H1 (cell line): ENCODE data around the gene AFF2. TPM values are rescaled to one million over a fixed set of nuclear protein-coding genes. Genes with fewer than 3 reads are reported as not detected.

Source experiments
- CTCF ChIA-PET: fragments of 300-600 bp; sonication (Branson Sonifier 250); formaldehyde crosslinking; loops from one replicate; lab custom pipeline; 2021; ENCODE audit not compliant: partially characterized antibody; lab: Charles Lee
- POLR2A ChIA-PET: fragments of 300-600 bp; sonication (Branson Sonifier 250); formaldehyde crosslinking; loops from one replicate; lab custom pipeline; 2021; ENCODE audit warnings: inconsistent platforms; ENCODE audit not compliant: partially characterized antibody; lab: Charles Lee
- DNase-seq, 2 experiments: peaks; one replicate each; pipeline versions ENCODE4 v3.0.0 to v3.0.0-alpha.2; 2010 to 2022; ENCODE audit warnings: low spot score in 2 of 2, low read depth in 1 of 2, mixed read lengths in 1 of 2
- FAIRE-seq: peaks from 2 replicates; lab custom pipeline; 2011; peaks lifted over from hg19 to GRCh38; lab: Jason Lieb, UNC
- H2AFZ ChIP-seq: 2 replicates; pipeline ENCODE4 v1.8.1; 2012; ENCODE audit warnings: low read length, inconsistent platforms
- H2AK5ac ChIP-seq: 2 replicates; pipeline ENCODE4 v1.6.1; 2013; ENCODE audit warnings: low read depth, low read length
- H2BK120ac ChIP-seq: replicated peaks from 2 replicates; pipeline ENCODE3; 2013; ENCODE audit warnings: low read depth, low read length, inconsistent platforms
- H2BK12ac ChIP-seq: 2 replicates; pipeline ENCODE4 v1.6.1; 2013; ENCODE audit warnings: low read depth, low read length
- H2BK15ac ChIP-seq: 2 replicates; pipeline ENCODE4 v1.6.1; 2013; ENCODE audit warnings: low read length
- H2BK20ac ChIP-seq: 2 replicates; pipeline ENCODE4 v1.6.1; 2013; ENCODE audit warnings: low read length
- H2BK5ac ChIP-seq: 2 replicates; pipeline ENCODE4 v1.6.1; 2013; ENCODE audit warnings: low read depth, low read length
- H3K14ac ChIP-seq: 2 replicates; pipeline ENCODE4 v1.6.1; 2013; ENCODE audit warnings: inconsistent platforms; ENCODE audit not compliant: insufficient read length
- H3K18ac ChIP-seq: 2 replicates; pipeline ENCODE4 v1.6.1; 2013; ENCODE audit warnings: low read length; ENCODE audit errors: extremely low read depth
- H3K23ac ChIP-seq: 2 replicates; pipeline ENCODE4 v1.6.1; 2013; ENCODE audit warnings: inconsistent platforms; ENCODE audit not compliant: insufficient read length
- H3K23me2 ChIP-seq: 2 replicates; pipeline ENCODE4 v1.6.1; 2013; ENCODE audit warnings: low read depth, low read length
- H3K27ac ChIP-seq: 2 replicates; pipeline ENCODE4 v1.6.1; 2011; ENCODE audit warnings: low read depth, low read length, inconsistent platforms
- H3K27me3 ChIP-seq, 4 experiments: replicated peaks in 1 of 4; 1 replicate in 1 of 4; 2 replicates in 3 of 4; pipeline versions ENCODE4 v1.6.1 to v1.8.1; 2011 to 2013; ENCODE audit warnings: low read length in 3 of 4, mild to moderate bottlenecking in 3 of 4, inconsistent platforms in 2 of 4, mixed read lengths in 2 of 4, moderate library complexity in 1 of 4; ENCODE audit not compliant: control insufficient read depth in 3 of 4, insufficient read depth in 3 of 4; ENCODE audit errors: extremely low read depth in 1 of 4
- H3K36me3 ChIP-seq, 4 experiments: 2 replicates each; pipeline versions ENCODE4 v1.6.1 to v1.8.1; 2011 to 2013; ENCODE audit warnings: mild to moderate bottlenecking in 4 of 4, low read length in 3 of 4, moderate library complexity in 2 of 4, control low read depth in 1 of 4, inconsistent platforms in 1 of 4; ENCODE audit not compliant: insufficient read depth in 4 of 4, control insufficient read depth in 2 of 4
- H3K4ac ChIP-seq: replicated peaks from 2 replicates; pipeline ENCODE3; 2013; ENCODE audit warnings: low read length, low read depth, mixed read lengths, inconsistent platforms; ENCODE audit not compliant: insufficient read length
- H3K4me1 ChIP-seq, 4 experiments: replicated peaks in 1 of 4; 1 replicate in 1 of 4; 2 replicates in 3 of 4; pipeline versions ENCODE4 v1.6.1 to v1.8.1; 2011 to 2013; ENCODE audit warnings: low read length in 3 of 4, inconsistent platforms in 2 of 4, mixed read lengths in 1 of 4; ENCODE audit not compliant: insufficient read depth in 4 of 4, control insufficient read depth in 3 of 4
- H3K4me2 ChIP-seq, 2 experiments: 2 replicates each; pipeline versions ENCODE4 v1.6.1 to v1.8.1; 2011 to 2013; ENCODE audit warnings: low read depth in 2 of 2, low read length in 2 of 2, control low read depth in 1 of 2, inconsistent platforms in 1 of 2, mild to moderate bottlenecking in 1 of 2; ENCODE audit not compliant: insufficient read depth in 1 of 2
- H3K4me3 ChIP-seq, 4 experiments: fragments of 200-600, 300-600 bp in 1 of 4; sonication (generic), shearing (Covaris generic), sonication (Bioruptor Twin) in 1 of 4; 2 replicates each; pipeline versions ENCODE4 v1.5.1 to v1.8.1; 2011 to 2016; ENCODE audit warnings: low read length in 4 of 4, low read depth in 3 of 4, control low read depth in 2 of 4, inconsistent platforms in 2 of 4, mild to moderate bottlenecking in 2 of 4, mixed read lengths in 1 of 4, moderate library complexity in 1 of 4; ENCODE audit not compliant: insufficient read depth in 2 of 4; ENCODE audit errors: extremely low read depth in 1 of 4
- H3K56ac ChIP-seq: replicated peaks from 2 replicates; pipeline ENCODE3; 2013; ENCODE audit warnings: low read depth, mild to moderate bottlenecking, mixed read lengths, low read length, inconsistent platforms; ENCODE audit not compliant: insufficient read length
- H3K79me1 ChIP-seq: 2 replicates; pipeline ENCODE4 v1.6.1; 2013; ENCODE audit warnings: low read depth, low read length, control low read depth
- H3K79me2 ChIP-seq, 2 experiments: 2 replicates each; pipeline versions ENCODE4 v1.6.1 to v1.8.1; 2012 to 2013; ENCODE audit warnings: low read length in 2 of 2, mild to moderate bottlenecking in 2 of 2, inconsistent platforms in 1 of 2; ENCODE audit not compliant: insufficient read depth in 2 of 2, control insufficient read depth in 1 of 2
- H3K9ac ChIP-seq, 4 experiments: replicated peaks in 1 of 4; 1 replicate in 1 of 4; 2 replicates in 3 of 4; pipeline versions ENCODE4 v1.6.1 to v1.8.1; 2011 to 2013; ENCODE audit warnings: low read depth in 3 of 4, low read length in 3 of 4, control low read depth in 2 of 4, mild to moderate bottlenecking in 2 of 4, moderate library complexity in 2 of 4, inconsistent platforms in 1 of 4; ENCODE audit errors: extremely low read depth in 1 of 4
- H3K9me3 ChIP-seq, 2 experiments: 2 replicates each; pipeline versions ENCODE4 v1.6.1 to v1.8.1; 2012 to 2013; ENCODE audit warnings: mild to moderate bottlenecking in 2 of 2, moderate library complexity in 2 of 2, control low read depth in 1 of 2, inconsistent platforms in 1 of 2, low read depth in 1 of 2, low read length in 1 of 2, mixed read lengths in 1 of 2; ENCODE audit not compliant: insufficient read depth in 2 of 2
- H4K20me1 ChIP-seq, 2 experiments: replicated peaks in 1 of 2; 2 replicates each; pipeline versions ENCODE3 to v1.8.1; 2011 to 2013; ENCODE audit warnings: inconsistent platforms in 2 of 2, low read length in 2 of 2, mild to moderate bottlenecking in 1 of 2; ENCODE audit not compliant: insufficient read depth in 2 of 2, control insufficient read depth in 1 of 2
- H4K5ac ChIP-seq: 2 replicates; pipeline ENCODE4 v1.6.1; 2013; ENCODE audit warnings: low read length, low read depth, mixed read lengths, inconsistent platforms; ENCODE audit not compliant: insufficient read length
- H4K8ac ChIP-seq: 2 replicates; pipeline ENCODE4 v1.8.0; 2013; ENCODE audit warnings: mild to moderate bottlenecking, moderate library complexity, low read length, inconsistent platforms; ENCODE audit not compliant: insufficient read depth; ENCODE audit errors: extremely low read depth
- H4K91ac ChIP-seq: replicated peaks from 2 replicates; pipeline ENCODE3; 2013; ENCODE audit warnings: low read length, mixed read lengths, inconsistent platforms; ENCODE audit not compliant: insufficient read length
- ATF2 ChIP-seq: IDR thresholded peaks from 2 replicates; pipeline ENCODE4 v1.6.1; 2012; ENCODE audit warnings: low read length, inconsistent platforms
- BACH1 ChIP-seq: IDR thresholded peaks from 2 replicates; pipeline ENCODE4 v1.6.1; 2012; ENCODE audit warnings: low read length, improper control_type of control experiment
- CHD1 ChIP-seq: IDR thresholded peaks from 2 replicates; pipeline ENCODE4 v1.6.1; 2012; ENCODE audit warnings: low read depth, low read length, improper control_type of control experiment
- CTBP2 ChIP-seq: IDR thresholded peaks from 2 replicates; pipeline ENCODE4 v1.7.0; 2011; ENCODE audit warnings: borderline replicate concordance, mild to moderate bottlenecking, moderate library complexity, mixed read lengths, low read length; ENCODE audit not compliant: insufficient read depth, insufficient read length
- EZH2 ChIP-seq: fragments of 200-600 bp; sonication (generic); IDR thresholded peaks from 2 replicates; pipeline ENCODE4 v1.7.1; 2012; ENCODE audit warnings: low read depth, mild to moderate bottlenecking, moderate library complexity, low read length, inconsistent platforms; ENCODE audit not compliant: severe bottlenecking
- PHF8 ChIP-seq: fragments of 200-600 bp; sonication (generic); conservative IDR thresholded peaks from 2 replicates; pipeline ENCODE4 v1.7.1; 2012; ENCODE audit warnings: low read depth, mild to moderate bottlenecking, inconsistent platforms, low read length, moderate library complexity
- POLR2A ChIP-seq, 2 experiments: IDR thresholded peaks; 1 replicate in 1 of 2; 2 replicates in 1 of 2; pipeline ENCODE4 v1.6.1; 2011; ENCODE audit warnings: low read depth in 2 of 2, low read length in 2 of 2, mild to moderate bottlenecking in 2 of 2; ENCODE audit errors: control extremely low read depth in 1 of 2
- POLR2AphosphoS5 ChIP-seq: IDR thresholded peaks from 2 replicates; pipeline ENCODE4 v1.6.1; 2011; ENCODE audit warnings: low read depth, low read length
- RNF2 ChIP-seq: fragments of 200-900, 300-1000 bp; sonication (generic); IDR thresholded peaks from 2 replicates; pipeline ENCODE4 v1.7.1; 2016; ENCODE audit warnings: borderline replicate concordance, low read depth, mild to moderate bottlenecking, antibody characterized with exemption, low read length; ENCODE audit not compliant: poor library complexity, severe bottlenecking; ENCODE audit errors: missing control alignments
- SP1 ChIP-seq: IDR thresholded peaks from 2 replicates; pipeline ENCODE4 v1.6.1; 2011; ENCODE audit warnings: low read depth, low read length
- SRF ChIP-seq: IDR thresholded peaks from 2 replicates; pipeline ENCODE4 v1.6.1; 2011; ENCODE audit warnings: mild to moderate bottlenecking, low read depth, low read length, moderate library complexity
- SUZ12 ChIP-seq: fragments of 200-600 bp; sonication (generic); IDR thresholded peaks from 2 replicates; pipeline ENCODE4 v1.6.1; 2012; ENCODE audit warnings: mild to moderate bottlenecking, inconsistent platforms, low read length, moderate library complexity, mixed read lengths
- YY1 ChIP-seq: IDR thresholded peaks from 2 replicates; pipeline ENCODE4 v1.6.1; 2011; ENCODE audit warnings: low read depth, mild to moderate bottlenecking, low read length
- ZNF274 ChIP-seq: IDR thresholded peaks from 2 replicates; pipeline ENCODE4 v1.7.0; 2012; ENCODE audit warnings: low read length, borderline replicate concordance; ENCODE audit errors: extremely low read depth
- WGBS, 2 experiments: shearing (Covaris generic) in 1 of 2; methylation state at CpG; one replicate each; pipeline versions ENCODE4 v1.1.6 to v1.1.7; 2013 to 2015; ENCODE audit warnings: low lambda C conversion rate in 2 of 2, mixed read lengths in 2 of 2, inconsistent platforms in 1 of 2, low coverage in 1 of 2, missing lambda C conversion rate in 1 of 2; ENCODE audit not compliant: insufficient replicate concordance in 2 of 2, insufficient coverage in 1 of 2, insufficient read length in 1 of 2; ENCODE audit errors: extremely low coverage in 1 of 2, missing lambda C conversion rate in 1 of 2; 5-methylcytosine and 5-hydroxymethylcytosine counted together
- polyA plus RNA-seq, 7 experiments: library from polyadenylated mRNA; depleted of rRNA in 3 of 7; stranded (reverse) in 5 of 7; unstranded in 2 of 7; fragments of >200 nt in 5 of 7; fragments of 200-250 nt in 2 of 7; gene quantifications; 1 replicate in 5 of 7; 2 replicates in 1 of 7; 4 replicates in 1 of 7; pipeline versions ENCODE4 v1.2.1 to v1.2.3, GENCODE V29; 2011 to 2013; ENCODE audit warnings: missing spikeins in 2 of 7, mixed read lengths in 2 of 7
- total RNA-seq: library from RNA; stranded (reverse); fragmentation: NEBNext Ultra II Directional; extraction: Animal tissue kit (Norgen Biotek cat#: 25700); gene quantifications from 2 replicates; pipeline ENCODE4 v1.2.1, GENCODE V29; 2021

The AFF2 gene
- total and polyA plus RNA-seq, 2 of the 8 experiments (the other 6 are each of a cell fraction or from before 2014, with no cell fraction given), result 2.0 to 7.3 TPM

- Histone ChIP-seq H2BK20ac (no peak overlapping the region), H4K91ac (no peak overlapping the region), H3K18ac (no peak overlapping the region), H2BK5ac (no peak overlapping the region), H3K79me1 (no peaks in the 10 kb centered on the region), H2AK5ac (no peak overlapping the region), H2AFZ (no peak overlapping the region), H3K27ac (no peak overlapping the region), H2BK15ac (no peak overlapping the region), H3K27me3 (no peaks in the 10 kb centered on the region), H3K14ac (no peak overlapping the region), H3K36me3 (no peaks in the 10 kb centered on the region), H2BK12ac (no peak overlapping the region), H3K4me2 (no peak overlapping the region), H3K23ac (no peak overlapping the region), H3K9me3 (no peaks in the 10 kb centered on the region), H2BK120ac (no peak overlapping the region), H3K23me2 (no peaks in the 10 kb centered on the region), H4K20me1 (no peaks in the 10 kb centered on the region), H3K4ac (no peak overlapping the region), H3K79me2 (no peaks in the 10 kb centered on the region), H3K4me3 (no peak overlapping the region), H3K56ac (no peak overlapping the region), H4K5ac (no peak overlapping the region), H4K8ac (no peak overlapping the region), H3K9ac (no peak overlapping the region), H3K4me1 (no peaks in the 10 kb centered on the region)
- WGBS, 2 experiments, result 100% methylated on average over 2 of the region's 2 CpGs; no CpG with 5 or more reads in 1 of the 2 experiments
- ChIA-PET CTCF (no interaction called here), POLR2A (no interaction called here)
- FAIRE-seq, result no peak
- no peak for DNase-seq
- TF ChIP-seq CTBP2, result no peak
- TF ChIP-seq SP1, result no peak
- no peak for TF ChIP-seq PHF8
- TF ChIP-seq EZH2, result no peak
- TF ChIP-seq SUZ12, result no peak
- no peak for TF ChIP-seq ATF2
- TF ChIP-seq YY1, result no peak
- TF ChIP-seq SRF, result no peak
- no peak for TF ChIP-seq RNF2
- no peak for TF ChIP-seq POLR2AphosphoS5
- no peak for TF ChIP-seq ZNF274
- no peak for TF ChIP-seq POLR2A (IDR thresholded peaks at IDR 0.05; ENCODE audit: control extremely low read depth in 1 of 2, low read depth in 2 of 2, low read length in 2 of 2)
- TF ChIP-seq BACH1, result no peak
- no peak for TF ChIP-seq CHD1
Measured at GRCh38 chrX:148723551-148723950, 223.1 kb downstream of the AFF2 start.
